GM10248 (cell line): Measurements from ENCODE around the gene SCGB3A1.
A peak's percentile ranks its signal among the peaks of the same experiment; 100 is the strongest.

ENCODE experiments used
- CTCF ChIA-PET: fragments of 300-600 bp; sonication (Branson Sonifier 250); formaldehyde crosslinking; extraction: SDS; loops from one replicate; lab custom pipeline; 2021; ENCODE audit warnings: antibody characterized with exemption; lab: Yijun Ruan, JAX
- POLR2A ChIA-PET: fragments of 350-650 bp; sonication (Branson Sonifier 250); formaldehyde crosslinking; extraction: SDS; loops from one replicate; lab custom pipeline; 2020; ENCODE audit warnings: antibody characterized with exemption; lab: Yijun Ruan, JAX
- DNase-seq: peaks from one replicate; pipeline ENCODE4 v3.0.0; 2012; ENCODE audit errors: extremely low spot score
- CTCF ChIP-seq: IDR thresholded peaks from 2 replicates; pipeline ENCODE4 v1.5.1; 2012; ENCODE audit warnings: mild to moderate bottlenecking, low read depth; ENCODE audit errors: extremely low read depth, missing control alignments, control extremely low read depth

SCGB3A1 gene

GRCh38 chr5:180607861-180608571, 16.7 kb upstream of the SCGB3A1 start:
- ChIA-PET POLR2A (no interaction called here), CTCF (interaction anchor here (0.6 kb wide), 1 partner anchor 151 kb away, joined by 3 read pairs; no protein-coding TSS in a partner anchor)
- no peak for TF ChIP-seq CTCF
- no peak for DNase-seq

GRCh38 chr5:180606215-180606785, 15.0 kb upstream of the SCGB3A1 start:
- ChIA-PET CTCF (interaction anchor here (0.8 to 2.0 kb wide), 18 partner anchors 10 to 312 kb away, joined by 3 to 8 read pairs (median 4); no protein-coding TSS in a partner anchor), POLR2A (no interaction called here)
- DNase-seq = no peak
- TF ChIP-seq CTCF = peak; percentile 5

GRCh38 chr5:180605554-180606214, 14.4 kb upstream of the SCGB3A1 start:
- ChIA-PET POLR2A (no interaction called here), CTCF (interaction anchor here (0.9 to 2.0 kb wide), 13 partner anchors 9 to 312 kb away, joined by 3 to 8 read pairs (median 4); no protein-coding TSS in a partner anchor)
- peak; percentile 76 for TF ChIP-seq CTCF
- DNase-seq = peak; percentile 77

- ChIA-PET POLR2A (no interaction called here), CTCF (interaction anchor here (1.7 kb wide), 1 partner anchor 310 kb away, joined by 5 read pairs; no protein-coding TSS in a partner anchor)
- TF ChIP-seq CTCF = no peak
- no peak for DNase-seq
Observed at GRCh38 chr5:180604271-180604670, 13.0 kb upstream of the SCGB3A1 start.

- DNase-seq = no peak
- POLR2A ChIA-PET = no interaction called here
- CTCF ChIA-PET = interaction anchor here (0.8 kb wide), 1 partner anchor 274 kb away, joined by 3 read pairs; no protein-coding TSS in a partner anchor
- TF ChIP-seq CTCF = no peak
Observed at GRCh38 chr5:180603076-180603594, 11.8 kb upstream of the SCGB3A1 start.

- ChIA-PET CTCF (no interaction called here), POLR2A (no interaction called here)
Observed at GRCh38 chr5:180602481-180603075, 11.3 kb upstream of the SCGB3A1 start.

More at GRCh38 chr5:180602481-180603075, 11.3 kb upstream of the SCGB3A1 start:
- no peak for DNase-seq
- TF ChIP-seq CTCF = no peak
